Transverse colon (tissue), 4 donors: Measurements from ENCODE around the gene MEGF9. TPM values are rescaled to one million over a fixed set of nuclear protein-coding genes. Genes with fewer than 3 reads are reported as not detected.
A peak's percentile ranks its signal among the peaks of the same experiment; 100 is the strongest.

Experiments
- DNase-seq: peaks from one replicate; pipeline ENCODE4 v3.0.0-alpha.2; 2019
- H3K27ac ChIP-seq, 4 donors: fragments of 200-600 bp; sonication (generic); 2 replicates each; pipeline ENCODE4 v1.5.1; 2016 to 2018; ENCODE audit warnings: inconsistent platforms in 4 of 4
- H3K27me3 ChIP-seq: fragments of 200-600 bp; sonication (generic); 2 replicates; pipeline ENCODE4 v1.5.1; 2017; ENCODE audit warnings: inconsistent platforms
- H3K36me3 ChIP-seq, 4 donors: fragments of 200-600 bp; sonication (generic); 2 replicates each; pipeline ENCODE4 v1.5.1; 2017 to 2019; ENCODE audit warnings: inconsistent platforms in 4 of 4
- H3K4me1 ChIP-seq, 4 donors: fragments of 200-600 bp; sonication (generic); 2 replicates each; pipeline ENCODE4 v1.5.1; 2017 to 2020; ENCODE audit warnings: inconsistent platforms in 4 of 4
- H3K4me3 ChIP-seq, 4 donors: fragments of 200-600 bp; sonication (generic); 1 replicate in 1 of 4; 2 replicates in 3 of 4; pipeline versions ENCODE4 v1.5.1 to v1.6.1; 2017 to 2019; ENCODE audit warnings: inconsistent platforms in 4 of 4
- H3K9me3 ChIP-seq, 2 donors: fragments of 200-600 bp; sonication (generic); 2 replicates each; pipeline ENCODE4 v1.5.1; 2017 to 2019; ENCODE audit warnings: inconsistent platforms in 2 of 2
- CTCF ChIP-seq, 5 experiments: fragments of 200-600 bp in 3 of 5; fragments of 450-650 bp in 2 of 5; sonication (generic) in 3 of 5; IDR thresholded peaks; 1 replicate in 2 of 5; 2 replicates in 3 of 5; pipeline ENCODE4 v1.5.1; 2016 to 2017; ENCODE audit warnings: antibody characterized with exemption in 5 of 5, inconsistent platforms in 3 of 5, mild to moderate bottlenecking in 2 of 5, moderate library complexity in 1 of 5
- EP300 ChIP-seq: sonication (generic); formaldehyde crosslinking; IDR thresholded peaks from one replicate; pipeline ENCODE4 v1.6.1; 2017; ENCODE audit warnings: antibody characterized with exemption, low read depth
- POLR2A ChIP-seq: fragments of 450-650 bp; IDR thresholded peaks from one replicate; pipeline ENCODE4 v1.6.1; 2016; ENCODE audit warnings: antibody characterized with exemption, mild to moderate bottlenecking, moderate library complexity
- POLR2AphosphoS5 ChIP-seq, 3 donors: sonication (generic); formaldehyde crosslinking; IDR thresholded peaks; one replicate each; pipeline ENCODE4 v1.6.1; 2016; ENCODE audit warnings: antibody characterized with exemption in 3 of 3
- WGBS, 2 donors: methylation state at CpG; one replicate each; pipeline ENCODE4 v1.1.5; 2018; ENCODE audit warnings: low coverage in 1 of 2; 5-methylcytosine and 5-hydroxymethylcytosine counted together
- in situ Hi-C, 4 donors: fragments of 200-750 bp; cut with MboI; loops; one replicate each; pipeline versions ENCODE4 v1.15.0 to v1.15.1; 2017; ENCODE audit warnings: low sequenced_read_pairs in 3 of 4, low pct_ligation_motif_present in 1 of 4, low pct_unique_long_range_greater_than_20kb in 1 of 4
- intact Hi-C: fragments of 100-400 bp; cut with DNase I; formaldehyde crosslinking; loops from one replicate; pipeline ENCODE4 v1.15.1; 2023; ENCODE audit warnings: low total_unique reads
- total RNA-seq, 4 donors: library from RNA; depleted of rRNA; stranded (reverse); fragments of >200 nt; gene quantifications; one replicate each; pipeline ENCODE4 v1.1.0, GENCODE V29; 2016

The MEGF9 gene
- total RNA-seq, 4 donors from 2014 or later = 6.7 to 17.9 (median 12.7) TPM

- Histone ChIP-seq H3K4me1 (no peaks in the 10 kb centered on the region), H3K9me3 (no peaks in the 10 kb centered on the region), H3K36me3 (peaks cover 0 to 6% (median 0%) of the 10 kb centered on the region in 4 donors), H3K27me3 (no peaks in the 10 kb centered on the region), H3K27ac (no peak overlapping the region), H3K4me3 (no peak overlapping the region)
- TF ChIP-seq EP300 = no peak
- no peak for TF ChIP-seq CTCF (IDR thresholded peaks at IDR 0.05)
- no peak for TF ChIP-seq POLR2AphosphoS5 (IDR thresholded peaks at IDR 0.05)
- TF ChIP-seq POLR2A = no peak
- 59 to 60% methylated on average over 6 of the region's 6 CpGs for WGBS, 2 donors
- DNase-seq = no peak
- in situ Hi-C loops (loop anchor here (10.0 to 25.0 kb wide), 3 partner anchors 180 to 308 kb away; partner anchors contain the start of genes TRAF1 (in 3 of the 4), C5 (in 1 of the 4) and CNTRL (in 1 of the 4)), intact Hi-C loops (loop anchor here (10.0 kb wide), 1 partner anchor 298 kb away; the partner anchor contains the start of gene C5)
Measured at GRCh38 chr9:120757026-120757913, 43.0 kb upstream of the MEGF9 start.

- in situ Hi-C loops = loop anchor here (10.0 to 25.0 kb wide), 3 partner anchors 181 to 308 kb away; partner anchors contain the start of genes TRAF1 (in 3 of the 4), C5 (in 1 of the 4) and CNTRL (in 1 of the 4)
- H3K27me3 ChIP-seq = no peaks in the 10 kb centered on the region
- intact Hi-C loops = loop anchor here (10.0 kb wide), 1 partner anchor 298 kb away; the partner anchor contains the start of gene C5
- no peaks in the 10 kb centered on the region for H3K4me1 ChIP-seq
- 5 to 6% methylated on average over 1 of the region's 1 CpG for WGBS, 2 donors
- H3K27ac ChIP-seq = no peak overlapping the region
- no peak for DNase-seq
- peaks cover 0 to 2% (median 0%) of the 10 kb centered on the region in 4 donors for H3K36me3 ChIP-seq
- no peaks in the 10 kb centered on the region for H3K9me3 ChIP-seq
- TF ChIP-seq POLR2AphosphoS5 (IDR thresholded peaks at IDR 0.05) = no peak
- no peak for TF ChIP-seq CTCF (IDR thresholded peaks at IDR 0.05)
- no peak for TF ChIP-seq POLR2A
- no peak for TF ChIP-seq EP300
- H3K4me3 ChIP-seq = no peak overlapping the region
Measured at GRCh38 chr9:120756531-120756930, 42.3 kb upstream of the MEGF9 start.

DNA sequence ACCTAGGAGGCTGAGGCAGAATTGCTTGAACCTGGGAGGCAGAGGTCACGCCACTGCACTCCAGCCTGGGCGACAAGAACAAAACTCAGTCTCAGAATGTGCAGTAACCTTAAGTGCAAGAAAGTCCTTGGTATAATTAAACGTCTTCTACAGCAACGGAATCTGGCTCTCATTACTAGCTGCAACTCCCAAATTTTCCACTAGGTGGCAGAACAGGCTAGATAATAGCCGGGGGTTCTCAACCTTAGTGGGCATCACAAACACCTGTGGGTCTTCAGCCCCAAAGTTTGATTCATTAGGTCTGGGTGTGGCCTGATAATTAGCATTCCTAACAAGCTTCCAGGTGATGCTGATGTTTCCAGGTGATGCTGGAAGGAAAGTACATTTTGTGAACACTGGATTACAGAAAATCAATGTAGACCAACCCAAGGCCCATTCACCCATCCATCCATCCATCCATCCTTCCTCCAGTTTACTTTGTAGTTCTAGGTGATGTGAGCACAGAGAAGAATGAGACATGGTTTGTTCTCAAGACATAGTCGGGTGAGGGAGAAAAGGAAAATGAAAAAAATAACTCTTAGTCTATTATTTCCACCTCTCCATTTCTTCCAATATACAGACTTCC lies 41.7 kb upstream of the MEGF9 start:
- TF ChIP-seq CTCF (IDR thresholded peaks at IDR 0.05) = peak; percentile 86 to 91 (median 90)
- no peak for TF ChIP-seq POLR2AphosphoS5 (IDR thresholded peaks at IDR 0.05)
- intact Hi-C loops = loop anchor here (10.0 kb wide), 1 partner anchor 299 kb away; the partner anchor contains the start of gene C5
- Histone ChIP-seq H3K9me3 (no peaks in the 10 kb centered on the region), H3K27ac (no peak overlapping the region), H3K27me3 (no peaks in the 10 kb centered on the region), H3K4me1 (no peaks in the 10 kb centered on the region), H3K36me3 (no peaks in the 10 kb centered on the region), H3K4me3 (no peak overlapping the region)
- 19 to 64% methylated on average over 1 to 6 of the region's 6 CpGs for WGBS, 2 donors
- in situ Hi-C loops = loop anchor here (10.0 to 25.0 kb wide), 3 partner anchors 181 to 309 kb away; partner anchors contain the start of genes TRAF1 (in 3 of the 4), C5 (in 1 of the 4) and CNTRL (in 1 of the 4)
- peak; percentile 56 for DNase-seq

DNA sequence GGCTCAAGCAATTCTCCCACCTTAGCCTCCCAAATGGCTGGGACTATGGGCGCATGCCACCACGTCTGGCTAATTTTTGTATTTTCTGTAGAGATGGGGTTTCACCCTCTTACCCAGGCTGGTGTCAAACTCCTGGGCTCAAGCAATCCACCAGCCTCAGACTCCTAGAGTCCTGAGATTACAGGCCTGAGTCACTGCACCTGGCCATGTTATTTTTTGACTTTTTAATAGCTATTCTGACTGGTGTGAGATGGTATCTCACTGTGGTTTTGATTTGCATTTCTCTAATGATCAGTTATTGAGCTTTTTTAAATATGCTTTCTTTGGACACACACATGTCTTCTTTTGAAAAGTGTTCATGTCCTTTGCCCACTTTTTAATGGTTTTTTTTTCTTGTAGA lies 40.8 kb upstream of the MEGF9 start:
- H3K4me3 ChIP-seq = no peak overlapping the region
- in situ Hi-C loops = loop anchor here (10.0 to 25.0 kb wide), 3 partner anchors 182 to 310 kb away; partner anchors contain the start of genes TRAF1 (in 3 of the 4), C5 (in 1 of the 4) and CNTRL (in 1 of the 4)
- no peaks in the 10 kb centered on the region for H3K4me1 ChIP-seq
- intact Hi-C loops = loop anchor here (10.0 kb wide), 1 partner anchor 300 kb away; the partner anchor contains the start of gene C5
- DNase-seq = no peak
- H3K27ac ChIP-seq = no peak overlapping the region
- no peaks in the 10 kb centered on the region for H3K9me3 ChIP-seq
- H3K27me3 ChIP-seq = no peaks in the 10 kb centered on the region
- TF ChIP-seq CTCF (IDR thresholded peaks at IDR 0.05) = no peak
- no peak for TF ChIP-seq POLR2A
- no peak for TF ChIP-seq EP300
- no peak for TF ChIP-seq POLR2AphosphoS5 (IDR thresholded peaks at IDR 0.05)
- WGBS, 2 donors = 85% methylated on average over 2 of the region's 2 CpGs; no CpG with 5 or more reads in 1 of the 2 donors
- H3K36me3 ChIP-seq = no peaks in the 10 kb centered on the region
